Common myeloid progenitor, CD34-positive (primary cell): ENCODE results near the gene SUFU.
A peak's percentile ranks its signal among the peaks of the same experiment; 100 is the strongest.
"Not testable (repeated sequence)": the region's sequence is repeated elsewhere in the genome, so short reads cannot be mapped to it uniquely, and the experiment has no call there.

Source experiments
- CTCF ChIA-PET: fragments of 350-600 bp; sonication (Branson Sonifier 250); formaldehyde crosslinking; loops from one replicate; lab custom pipeline; 2021; ENCODE audit warnings: antibody characterized with exemption; lab: Charles Lee
- POLR2A ChIA-PET: fragments of 350-600 bp; sonication (Branson Sonifier 250); formaldehyde crosslinking; loops from one replicate; lab custom pipeline; 2021; ENCODE audit warnings: antibody characterized with exemption; lab: Charles Lee
- DNase-seq, 3 donors: peaks; one replicate each; pipeline versions ENCODE4 v3.0.0 to v3.0.0-alpha.2; 2013
- H3K27ac ChIP-seq, 2 experiments: 1 replicate in 1 of 2; 2 replicates in 1 of 2; pipeline ENCODE4 v1.7.0; 2013; ENCODE audit warnings: inconsistent platforms in 2 of 2, low read length in 2 of 2, mild to moderate bottlenecking in 2 of 2, low read depth in 1 of 2, moderate library complexity in 1 of 2; ENCODE audit not compliant: severe bottlenecking in 2 of 2, insufficient read depth in 1 of 2, poor library complexity in 1 of 2
- H3K27me3 ChIP-seq, 5 experiments: replicated peaks in 2 of 5; 1 replicate in 3 of 5; 2 replicates in 2 of 5; pipeline versions ENCODE4 v1.6.1 to v1.7.0; 2013; ENCODE audit warnings: low read length in 4 of 5, mild to moderate bottlenecking in 2 of 5, moderate library complexity in 2 of 5, inconsistent platforms in 1 of 5; ENCODE audit not compliant: insufficient read depth in 5 of 5, control insufficient read depth in 4 of 5
- H3K36me3 ChIP-seq, 4 experiments: 1 replicate in 2 of 4; 2 replicates in 2 of 4; pipeline versions ENCODE4 v1.6.1 to v1.7.0; 2013; ENCODE audit warnings: low read length in 3 of 4, control low read depth in 1 of 4, mild to moderate bottlenecking in 1 of 4; ENCODE audit not compliant: control insufficient read depth in 4 of 4, insufficient read depth in 4 of 4
- H3K4me1 ChIP-seq, 4 experiments: 1 replicate in 3 of 4; 2 replicates in 1 of 4; pipeline versions ENCODE4 v1.6.1 to v1.7.1; 2013; ENCODE audit warnings: low read length in 3 of 4, mild to moderate bottlenecking in 3 of 4, control low read depth in 1 of 4, inconsistent platforms in 1 of 4, moderate library complexity in 1 of 4; ENCODE audit not compliant: control insufficient read depth in 4 of 4, insufficient read depth in 4 of 4; ENCODE audit errors: control extremely low read depth in 1 of 4
- H3K4me3 ChIP-seq, 7 experiments: 1 replicate in 4 of 7; 2 replicates in 3 of 7; pipeline versions ENCODE4 v1.5.1 to v1.7.0; 2013; ENCODE audit warnings: mild to moderate bottlenecking in 7 of 7, low read length in 6 of 7, moderate library complexity in 6 of 7, inconsistent platforms in 2 of 7, low read depth in 2 of 7, control low read depth in 1 of 7; ENCODE audit not compliant: insufficient read depth in 4 of 7, control insufficient read depth in 1 of 7; ENCODE audit errors: extremely low read depth in 1 of 7
- H3K9me3 ChIP-seq, 5 experiments: 1 replicate in 4 of 5; 2 replicates in 1 of 5; pipeline versions ENCODE4 v1.6.1 to v1.7.1; 2013; ENCODE audit warnings: low read length in 4 of 5, mild to moderate bottlenecking in 2 of 5, inconsistent platforms in 1 of 5, low read depth in 1 of 5, moderate library complexity in 1 of 5; ENCODE audit not compliant: control insufficient read depth in 4 of 5, insufficient read depth in 2 of 5; ENCODE audit errors: control extremely low read depth in 1 of 5
- WGBS: methylation state at CpG from one replicate; pipeline ENCODE4 v1.1.5; 2013; ENCODE audit not compliant: insufficient coverage; 5-methylcytosine and 5-hydroxymethylcytosine counted together

The SUFU gene

DNA sequence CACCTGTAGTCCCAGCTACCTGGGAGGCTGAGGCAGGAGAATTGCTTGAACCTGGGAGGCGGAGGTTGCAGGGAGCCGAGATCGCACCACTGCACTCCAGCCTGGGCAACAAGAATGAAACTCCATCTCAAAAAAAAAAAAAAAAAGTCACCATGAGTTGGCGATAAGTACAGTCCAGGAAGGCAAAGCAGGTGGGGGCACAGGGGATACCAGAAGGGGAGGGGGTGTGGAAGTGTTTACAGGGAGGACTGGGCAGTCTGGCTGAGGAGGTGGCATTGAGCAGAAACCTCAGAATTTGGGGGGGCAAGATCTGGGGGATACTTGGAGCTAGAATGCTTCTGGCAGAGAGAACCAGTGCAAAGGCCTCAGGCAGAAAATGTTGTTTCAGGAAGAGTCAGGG lies 163.6 kb downstream of the SUFU start:
- H3K4me1 ChIP-seq: peaks cover 0 to 26% (median 7%) of the 10 kb centered on the region in 4 experiments
- WGBS: 60% methylated on average over 1 of the region's 4 CpGs
- H3K27ac ChIP-seq, H3K36me3 ChIP-seq, POLR2A ChIA-PET, H3K27me3 ChIP-seq, H3K9me3 ChIP-seq, H3K4me3 ChIP-seq: not testable (repeated sequence)
- DNase-seq: peak in 2 of 3 donors; percentile 59 to 69
- CTCF ChIA-PET: interaction anchor here (0.9 to 1.3 kb wide), 4 partner anchors 10 to 46 kb away, joined by 3 to 4 read pairs (median 4); no protein-coding TSS in a partner anchor

DNA sequence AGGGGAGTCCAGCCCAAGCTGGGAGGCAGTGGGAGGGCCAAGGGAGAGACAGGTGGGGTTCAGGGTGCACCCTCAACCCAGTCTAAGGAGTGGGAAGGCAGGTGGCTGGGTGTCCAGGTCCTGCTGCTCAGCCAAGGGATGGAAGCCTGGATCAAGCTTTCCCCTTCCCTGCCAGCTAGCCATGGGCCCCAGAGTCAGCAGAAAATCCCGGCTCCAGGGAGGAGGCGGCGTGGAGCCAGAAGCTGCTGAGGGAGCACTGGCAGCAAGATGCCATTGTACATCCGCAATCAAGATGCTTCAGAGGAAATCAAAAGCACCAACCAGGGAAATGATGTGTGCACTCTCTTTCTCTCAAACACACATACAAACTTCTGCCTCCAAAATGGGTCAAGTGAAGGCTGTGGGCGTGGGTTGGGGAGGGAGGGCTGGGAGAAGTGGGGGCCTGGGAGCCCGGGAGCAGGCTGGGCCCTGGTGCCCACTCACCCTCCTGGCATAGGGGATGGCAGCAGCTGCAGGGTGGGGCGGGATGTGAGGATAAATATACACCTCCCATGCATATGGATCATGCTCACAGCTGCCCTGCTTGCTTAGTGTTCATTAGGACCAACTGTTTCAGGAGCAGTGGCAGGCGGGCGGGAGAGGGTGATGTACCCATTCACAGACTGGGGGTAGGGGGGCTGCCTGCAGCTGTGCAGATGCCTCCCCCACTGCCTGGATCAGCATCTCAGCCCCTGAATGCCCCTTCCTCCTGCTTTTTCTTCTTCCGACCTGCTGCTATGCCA lies 164.7 kb downstream of the SUFU start:
- POLR2A ChIA-PET: no interaction called here
- CTCF ChIA-PET: interaction anchor here (0.6 to 2.5 kb wide), 12 partner anchors 10 to 57 kb away, joined by 3 to 12 read pairs (median 4); partner anchors contain the start of gene TRIM8
- Histone ChIP-seq H3K27ac (no peak overlapping the region), H3K9me3 (no peaks in the 10 kb centered on the region), H3K4me3 (no peak overlapping the region), H3K4me1 (peaks cover 2 to 36% (median 16%) of the 10 kb centered on the region in 4 experiments), H3K36me3 (no peaks in the 10 kb centered on the region), H3K27me3 (no peaks in the 10 kb centered on the region)
- no peak for DNase-seq
- WGBS: 90% methylated on average over 9 of the region's 10 CpGs

DNA sequence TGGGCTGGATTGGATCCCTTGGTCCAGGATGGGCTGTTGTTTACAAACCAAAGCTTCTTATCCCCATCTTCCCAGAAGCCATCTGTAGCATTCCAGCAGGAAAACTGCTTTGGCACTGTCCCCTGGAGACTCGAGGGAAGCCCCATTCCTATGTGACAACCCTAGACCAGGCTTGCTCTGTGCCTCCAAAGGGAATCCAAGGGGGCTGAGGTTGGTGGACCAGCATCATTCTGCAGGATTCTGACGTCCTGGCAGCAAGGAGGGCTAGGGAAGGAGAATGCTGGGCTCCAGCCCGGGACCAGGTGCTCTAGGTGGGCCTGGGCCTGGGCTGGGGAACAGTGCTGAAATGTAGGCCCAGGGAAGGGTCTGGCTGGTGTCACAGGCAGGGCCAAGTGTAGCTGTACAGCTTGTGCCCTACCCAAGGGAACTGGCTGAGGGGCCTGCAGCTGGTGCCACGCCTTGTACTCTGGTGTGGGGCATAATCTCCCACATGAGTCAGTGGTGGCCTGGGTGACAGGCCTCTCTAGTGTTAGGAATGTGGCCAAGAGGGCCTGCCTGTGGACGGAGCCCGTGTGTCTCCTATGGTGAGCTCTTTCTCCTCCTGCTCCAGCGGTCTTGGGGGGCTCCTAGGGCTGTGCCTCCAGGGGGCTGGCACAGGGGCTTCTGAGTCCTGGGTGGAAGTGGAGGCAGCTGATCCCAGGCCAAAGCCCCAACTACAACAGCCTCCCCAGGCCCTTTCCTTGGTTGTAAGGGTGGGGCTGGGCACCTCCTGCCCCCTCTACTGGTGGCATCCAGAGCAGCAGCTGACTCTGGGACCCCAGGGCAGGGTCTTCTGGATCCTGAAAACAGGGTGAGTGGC lies 165.7 kb downstream of the SUFU start:
- no peak overlapping the region for H3K4me3 ChIP-seq
- H3K36me3 ChIP-seq: no peaks in the 10 kb centered on the region
- WGBS: 90% methylated on average over 6 of the region's 7 CpGs
- DNase-seq: peak in 1 of 3 donors; percentile 39
- ChIA-PET POLR2A (interaction anchor here (0.5 to 1.6 kb wide), 4 partner anchors 8 to 23 kb away, joined by 3 to 5 read pairs (median 3); no protein-coding TSS in a partner anchor), CTCF (interaction anchor here (0.6 to 2.5 kb wide), 15 partner anchors 8 to 74 kb away, joined by 3 to 13 read pairs (median 4); partner anchors contain the start of gene TRIM8)
- peaks cover 5 to 45% (median 25%) of the 10 kb centered on the region in 4 experiments for H3K4me1 ChIP-seq
- H3K27ac ChIP-seq: no peak overlapping the region
- H3K9me3 ChIP-seq: no peaks in the 10 kb centered on the region
- H3K27me3 ChIP-seq: no peaks in the 10 kb centered on the region

DNA sequence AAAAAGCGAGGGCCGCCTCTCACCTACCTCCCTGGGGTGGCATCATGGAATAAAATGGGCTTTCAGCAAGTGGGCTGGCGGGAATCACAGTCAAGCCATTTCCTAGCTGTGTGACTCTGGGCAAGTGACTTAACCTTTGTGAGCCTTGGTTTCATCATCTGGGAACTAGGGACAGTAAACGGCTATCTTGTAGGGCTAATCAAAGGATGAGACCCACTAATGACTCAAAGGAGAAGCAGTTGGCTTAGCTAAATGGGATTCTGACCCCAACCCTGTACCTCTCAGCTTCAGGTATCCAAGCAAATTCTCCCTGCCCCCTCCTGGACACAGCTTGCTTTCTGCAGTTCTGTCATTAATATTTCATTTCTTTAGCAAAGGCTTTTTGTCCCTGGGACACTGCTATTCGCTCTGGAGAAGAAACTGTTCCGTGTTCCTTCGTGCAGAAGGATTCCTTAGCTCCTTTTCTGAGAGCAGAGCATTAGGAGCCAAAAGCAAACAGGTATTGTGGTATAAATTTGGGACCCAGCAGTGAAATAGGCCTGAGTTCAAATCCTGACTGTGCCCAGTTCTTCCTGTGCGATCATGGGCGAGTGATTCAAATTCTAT lies 166.4 kb downstream of the SUFU start:
- WGBS: 94% methylated on average over 9 of the region's 9 CpGs
- no peaks in the 10 kb centered on the region for H3K27me3 ChIP-seq
- H3K9me3 ChIP-seq: no peaks in the 10 kb centered on the region
- peaks cover 13 to 53% (median 32%) of the 10 kb centered on the region in 4 experiments for H3K4me1 ChIP-seq
- ChIA-PET CTCF (interaction anchor here (1.0 to 2.5 kb wide), 14 partner anchors 9 to 74 kb away, joined by 3 to 13 read pairs (median 4); no protein-coding TSS in a partner anchor), POLR2A (interaction anchor here (0.8 to 1.6 kb wide), 3 partner anchors 9 to 24 kb away, joined by 3 to 5 read pairs (median 3); no protein-coding TSS in a partner anchor)
- no peak overlapping the region for H3K27ac ChIP-seq
- no peak for DNase-seq
- H3K4me3 ChIP-seq: no peak overlapping the region
- no peaks in the 10 kb centered on the region for H3K36me3 ChIP-seq

DNA sequence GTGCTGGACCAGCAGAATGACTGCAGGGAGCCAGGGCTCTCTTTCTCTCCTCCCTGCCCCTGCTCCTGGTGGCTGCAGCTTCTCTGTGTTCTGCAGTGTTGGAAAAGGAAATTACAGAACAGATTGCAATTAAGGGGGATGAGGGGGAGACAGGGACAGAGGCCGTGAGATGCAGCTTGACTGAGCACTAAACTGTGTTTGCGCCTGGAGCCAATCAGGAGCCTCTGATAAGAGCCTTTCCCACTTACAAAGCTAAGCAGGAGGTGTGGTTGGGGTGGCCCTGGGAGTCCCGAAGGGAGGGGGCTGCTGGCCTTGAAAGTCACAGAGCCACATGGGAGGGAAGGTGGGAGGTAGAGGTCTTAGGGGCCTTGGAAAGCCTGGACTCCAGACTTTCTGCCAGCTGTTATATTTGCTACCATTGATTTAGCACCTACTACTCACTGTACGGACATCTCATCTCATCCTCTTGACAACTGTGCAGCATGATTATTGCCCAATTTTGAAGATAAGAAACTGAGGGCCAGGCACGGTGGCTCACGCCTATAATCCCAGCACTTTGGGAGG lies 167.2 kb downstream of the SUFU start:
- ChIA-PET CTCF (interaction anchor here (0.7 to 2.3 kb wide), 11 partner anchors 9 to 75 kb away, joined by 3 to 13 read pairs (median 3); no protein-coding TSS in a partner anchor), POLR2A (no interaction called here)
- Histone ChIP-seq H3K27me3 (no peaks in the 10 kb centered on the region), H3K36me3 (no peaks in the 10 kb centered on the region), H3K4me3 (no peak overlapping the region), H3K4me1 (peaks cover 20 to 60% (median 40%) of the 10 kb centered on the region in 4 experiments), H3K27ac (no peak overlapping the region), H3K9me3 (no peaks in the 10 kb centered on the region)
- no peak for DNase-seq
- 95% methylated on average over 4 of the region's 6 CpGs for WGBS

DNA sequence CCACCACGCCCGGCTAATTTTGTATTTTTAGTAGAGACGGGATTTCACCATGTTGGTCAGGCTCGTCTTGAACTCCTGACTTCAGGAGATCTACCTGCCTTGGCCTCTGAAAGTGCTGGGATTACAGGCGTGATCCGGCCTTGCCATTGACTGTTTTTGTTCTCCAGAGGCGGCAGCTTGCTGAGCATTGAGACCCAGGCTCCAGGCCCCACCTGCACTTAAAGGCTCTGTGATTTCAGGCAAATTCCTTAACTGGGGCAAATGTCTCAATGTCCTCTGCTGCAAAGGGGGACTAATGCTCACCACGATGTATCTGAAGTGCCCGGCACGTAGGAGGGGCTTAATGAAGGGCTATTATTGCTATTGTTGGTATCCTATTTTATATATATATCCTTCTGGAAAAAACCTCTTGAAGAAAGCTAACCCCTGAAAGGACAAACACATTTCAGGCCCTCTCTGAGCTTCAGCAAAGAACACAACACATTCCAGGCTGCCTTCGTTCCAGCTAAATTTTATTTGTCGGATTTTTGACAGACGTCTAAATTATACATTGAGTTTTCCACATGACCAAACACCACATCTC lies 169.6 kb downstream of the SUFU start:
- Histone ChIP-seq H3K4me3 (peak overlapping the region in 5 of 7 experiments; percentile 32 to 77 (median 58)), H3K27me3 (no peaks in the 10 kb centered on the region), H3K36me3 (no peaks in the 10 kb centered on the region), H3K4me1 (peaks cover 28 to 72% (median 46%) of the 10 kb centered on the region in 4 experiments), H3K9me3 (no peaks in the 10 kb centered on the region), H3K27ac (peak overlapping the region in 1 of 2 experiments; percentile 27)
- POLR2A ChIA-PET: interaction anchor here (0.6 to 1.7 kb wide), 2 partner anchors 27 to 279 kb away, joined by 3 to 5 read pairs; no protein-coding TSS in a partner anchor
- 83% methylated on average over 9 of the region's 13 CpGs for WGBS
- CTCF ChIA-PET: interaction anchor here (0.9 to 8.8 kb wide), 5 partner anchors 9 to 78 kb away, joined by 3 to 98 read pairs (median 8); partner anchors contain the start of genes ARL3 and SFXN2
- no peak for DNase-seq
